ENCODE measurements around the gene RGS7. TPM values are rescaled to one million over a fixed set of nuclear protein-coding genes. Genes with fewer than 3 reads are reported as not detected.
"Not testable (repeated sequence)": the region's sequence is repeated elsewhere in the genome, so short reads cannot be mapped to it uniquely, and the experiment has no call there.

The RGS7 gene
- polyA plus RNA-seq, 1 donor (not counting 4 experiments of a cell fraction or from before 2014, with no cell fraction given) = not detected

DNA sequence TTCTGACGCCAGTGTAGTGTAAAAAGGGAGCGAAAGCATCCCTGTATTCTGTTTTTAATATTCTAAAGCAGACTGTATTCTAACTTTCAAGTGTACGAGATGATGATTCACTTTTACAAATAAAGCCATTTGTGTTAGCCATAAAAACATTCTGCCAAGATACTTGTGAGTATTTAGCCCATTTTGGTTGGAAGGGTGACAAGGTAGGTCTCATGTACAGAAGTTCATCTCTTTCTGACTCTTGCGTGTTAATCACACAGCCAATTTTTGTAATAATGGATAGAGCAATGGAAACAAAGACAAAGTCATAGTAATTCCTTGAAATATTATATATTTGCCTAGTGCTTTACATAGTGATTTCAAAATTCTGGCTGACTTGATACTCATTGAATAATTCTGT is 619.7 kb downstream of the RGS7 start:
- Histone ChIP-seq H3K9me3 (ENCODE audit: control insufficient read depth, low read depth, low read length) (no peaks in the 10 kb centered on the region), H3K36me3 (ENCODE audit: control insufficient read depth in 2 of 2, extremely low read depth in 1 of 2, insufficient read depth in 2 of 2, low read length in 2 of 2) (no peaks in the 10 kb centered on the region), H3K4me2 (ENCODE audit: control insufficient read depth, extremely low read depth, insufficient read depth, low read depth, low read length) (no peak overlapping the region), H2AFZ (ENCODE audit: control insufficient read depth, low read length) (no peak overlapping the region), H3K4me1 (ENCODE audit: control insufficient read depth, extremely low read depth, insufficient read depth, low read length) (no peaks in the 10 kb centered on the region), H3K4me3 (ENCODE audit: control insufficient read depth in 2 of 3, extremely low read depth in 1 of 3, insufficient read depth in 2 of 3, low read depth in 1 of 3, low read length in 3 of 3) (no peak overlapping the region), H3K79me2 (ENCODE audit: control insufficient read depth, insufficient read depth, low read length) (no peaks in the 10 kb centered on the region), H3K9ac (ENCODE audit: control insufficient read depth, extremely low read depth, insufficient read depth, low read length) (no peak overlapping the region), H3K9me1 (ENCODE audit: control insufficient read depth, extremely low read depth, insufficient read depth, low read length) (no peaks in the 10 kb centered on the region), H3K27me3 (ENCODE audit: control insufficient read depth, extremely low read depth, insufficient read depth, low read length) (no peaks in the 10 kb centered on the region), H4K20me1 (ENCODE audit: control insufficient read depth, extremely low read depth, insufficient read depth, low read length) (no peaks in the 10 kb centered on the region), H3K27ac (ENCODE audit: control insufficient read depth, insufficient read depth, low read length) (no peak overlapping the region)
- FAIRE-seq (no peak), DNase-seq (ENCODE audit: low read depth, low spot score) (no peak)
- dilution Hi-C loops (cut with MboI; ENCODE audit: extremely low pct_ligation_motif_present, low sequenced_read_pairs) = no loop called here
- TF ChIP-seq, protein P1, sequence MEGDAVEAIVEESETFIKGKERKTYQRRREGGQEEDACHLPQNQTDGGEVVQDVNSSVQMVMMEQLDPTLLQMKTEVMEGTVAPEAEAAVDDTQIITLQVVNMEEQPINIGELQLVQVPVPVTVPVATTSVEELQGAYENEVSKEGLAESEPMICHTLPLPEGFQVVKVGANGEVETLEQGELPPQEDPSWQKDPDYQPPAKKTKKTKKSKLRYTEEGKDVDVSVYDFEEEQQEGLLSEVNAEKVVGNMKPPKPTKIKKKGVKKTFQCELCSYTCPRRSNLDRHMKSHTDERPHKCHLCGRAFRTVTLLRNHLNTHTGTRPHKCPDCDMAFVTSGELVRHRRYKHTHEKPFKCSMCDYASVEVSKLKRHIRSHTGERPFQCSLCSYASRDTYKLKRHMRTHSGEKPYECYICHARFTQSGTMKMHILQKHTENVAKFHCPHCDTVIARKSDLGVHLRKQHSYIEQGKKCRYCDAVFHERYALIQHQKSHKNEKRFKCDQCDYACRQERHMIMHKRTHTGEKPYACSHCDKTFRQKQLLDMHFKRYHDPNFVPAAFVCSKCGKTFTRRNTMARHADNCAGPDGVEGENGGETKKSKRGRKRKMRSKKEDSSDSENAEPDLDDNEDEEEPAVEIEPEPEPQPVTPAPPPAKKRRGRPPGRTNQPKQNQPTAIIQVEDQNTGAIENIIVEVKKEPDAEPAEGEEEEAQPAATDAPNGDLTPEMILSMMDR (optimal IDR thresholded peaks at IDR 0.05 in 1 of 3, IDR thresholded peaks at IDR 0.05 in 1 of 3, conservative IDR thresholded peaks at IDR 0.05 in 1 of 3; ENCODE audit: extremely low read depth in 1 of 3, insufficient read depth in 2 of 3, low read length in 3 of 3) = no peak
- TF ChIP-seq EZH2 (IDR thresholded peaks at IDR 0.05; ENCODE audit: low read length) = no peak

- H4K20me1 ChIP-seq (ENCODE audit: control insufficient read depth, extremely low read depth, insufficient read depth, low read length); H2AFZ ChIP-seq (ENCODE audit: control insufficient read depth, low read length); H3K9ac ChIP-seq (ENCODE audit: control insufficient read depth, extremely low read depth, insufficient read depth, low read length); FAIRE-seq; H3K27me3 ChIP-seq (ENCODE audit: control insufficient read depth, extremely low read depth, insufficient read depth, low read length); H3K4me1 ChIP-seq (ENCODE audit: control insufficient read depth, extremely low read depth, insufficient read depth, low read length); dilution Hi-C loops (cut with MboI; ENCODE audit: extremely low pct_ligation_motif_present, low sequenced_read_pairs); DNase-seq (ENCODE audit: low read depth, low spot score); H3K27ac ChIP-seq (ENCODE audit: control insufficient read depth, insufficient read depth, low read length); H3K79me2 ChIP-seq (ENCODE audit: control insufficient read depth, insufficient read depth, low read length); H3K4me3 ChIP-seq (ENCODE audit: control insufficient read depth in 2 of 3, extremely low read depth in 1 of 3, insufficient read depth in 2 of 3, low read depth in 1 of 3, low read length in 3 of 3); H3K4me2 ChIP-seq (ENCODE audit: control insufficient read depth, extremely low read depth, insufficient read depth, low read depth, low read length); H3K9me3 ChIP-seq (ENCODE audit: control insufficient read depth, low read depth, low read length); H3K9me1 ChIP-seq (ENCODE audit: control insufficient read depth, extremely low read depth, insufficient read depth, low read length); H3K36me3 ChIP-seq (ENCODE audit: control insufficient read depth in 2 of 2, extremely low read depth in 1 of 2, insufficient read depth in 2 of 2, low read length in 2 of 2): not testable (repeated sequence)
Observed at GRCh38 chr1:240734705-240735104, 622.3 kb downstream of the RGS7 start.

- Histone ChIP-seq H3K4me1 (ENCODE audit: control insufficient read depth, extremely low read depth, insufficient read depth, low read length) (no peaks in the 10 kb centered on the region), H3K36me3 (ENCODE audit: control insufficient read depth in 2 of 2, extremely low read depth in 1 of 2, insufficient read depth in 2 of 2, low read length in 2 of 2) (no peaks in the 10 kb centered on the region), H3K79me2 (ENCODE audit: control insufficient read depth, insufficient read depth, low read length) (no peaks in the 10 kb centered on the region), H3K27ac (ENCODE audit: control insufficient read depth, insufficient read depth, low read length) (no peak overlapping the region), H3K27me3 (ENCODE audit: control insufficient read depth, extremely low read depth, insufficient read depth, low read length) (no peaks in the 10 kb centered on the region), H3K4me3 (ENCODE audit: control insufficient read depth in 2 of 3, extremely low read depth in 1 of 3, insufficient read depth in 2 of 3, low read depth in 1 of 3, low read length in 3 of 3) (no peak overlapping the region), H3K9me3 (ENCODE audit: control insufficient read depth, low read depth, low read length) (no peaks in the 10 kb centered on the region), H3K9ac (ENCODE audit: control insufficient read depth, extremely low read depth, insufficient read depth, low read length) (no peak overlapping the region), H3K9me1 (ENCODE audit: control insufficient read depth, extremely low read depth, insufficient read depth, low read length) (no peaks in the 10 kb centered on the region), H2AFZ (ENCODE audit: control insufficient read depth, low read length) (no peak overlapping the region), H4K20me1 (ENCODE audit: control insufficient read depth, extremely low read depth, insufficient read depth, low read length) (no peaks in the 10 kb centered on the region), H3K4me2 (ENCODE audit: control insufficient read depth, extremely low read depth, insufficient read depth, low read depth, low read length) (no peak overlapping the region)
- dilution Hi-C loops (cut with MboI; ENCODE audit: extremely low pct_ligation_motif_present, low sequenced_read_pairs) = no loop called here
- TF ChIP-seq EZH2 (IDR thresholded peaks at IDR 0.05; ENCODE audit: low read length) = no peak
- DNase-seq (ENCODE audit: low read depth, low spot score) (no peak), FAIRE-seq (no peak)
Observed at GRCh38 chr1:240734001-240734400, 623.0 kb downstream of the RGS7 start.

Data from keratinocyte (primary cell).